Activated CD4-positive, CD25-positive, alpha-beta regulatory T cell (primary cell): ENCODE measurements around the gene B3GALNT2.
"Not testable (repeated sequence)": the region's sequence is repeated elsewhere in the genome, so short reads cannot be mapped to it uniquely, and the experiment has no call there.

ENCODE experiments used
- DNase-seq, 4 experiments: peaks; one replicate each; lab custom pipeline; 2025; lab: John Stamatoyannopoulos, UW

Gene B3GALNT2

GRCh38 chr1:235503403-235504121 is 690 bp downstream of the B3GALNT2 start:
- DNase-seq: no peak

DNA sequence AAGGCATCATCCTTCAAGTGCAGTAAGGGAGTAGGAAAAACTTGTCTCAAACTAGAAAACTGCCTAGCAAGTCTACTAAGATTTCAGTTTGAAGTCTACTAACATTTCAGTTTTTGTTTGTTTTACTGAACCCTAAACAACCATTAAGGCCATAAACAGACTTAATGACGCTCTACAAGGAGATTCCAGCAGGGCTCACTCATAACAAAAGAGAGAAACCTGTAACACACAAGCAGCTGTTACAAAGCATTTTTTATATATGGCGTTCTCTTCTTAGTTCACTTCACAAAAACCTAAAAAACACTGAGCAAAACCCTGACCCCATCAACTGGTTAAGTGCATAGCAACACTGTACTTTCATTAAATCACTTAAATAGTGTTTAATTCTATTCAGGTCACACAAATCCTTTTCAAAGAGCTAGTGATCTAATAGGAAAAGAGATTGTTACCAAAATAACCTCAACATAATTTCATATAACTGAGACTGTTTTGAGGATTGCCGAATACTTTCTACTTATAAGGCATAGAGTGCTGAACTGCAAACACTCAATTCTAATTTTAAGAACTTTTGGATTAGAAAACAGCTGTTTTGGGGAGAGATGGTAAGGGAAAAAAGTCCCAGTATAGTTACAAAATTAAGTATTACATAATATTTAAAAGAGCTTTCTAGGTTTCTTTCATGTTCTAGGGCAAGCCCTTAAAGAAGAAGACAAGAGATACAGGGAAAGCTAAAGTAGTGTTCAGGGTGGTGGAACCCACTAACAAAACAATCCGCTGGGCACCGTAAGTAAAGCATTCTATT is 1.4 kb downstream of the B3GALNT2 start:
- no peak for DNase-seq

GRCh38 chr1:235500971-235501540 is 3.2 kb downstream of the B3GALNT2 start:
- no peak for DNase-seq

GRCh38 chr1:235495551-235495950 is 8.7 kb downstream of the B3GALNT2 start:
- no peak for DNase-seq

GRCh38 chr1:235495030-235495429 is 9.2 kb downstream of the B3GALNT2 start:
- no peak for DNase-seq

DNA sequence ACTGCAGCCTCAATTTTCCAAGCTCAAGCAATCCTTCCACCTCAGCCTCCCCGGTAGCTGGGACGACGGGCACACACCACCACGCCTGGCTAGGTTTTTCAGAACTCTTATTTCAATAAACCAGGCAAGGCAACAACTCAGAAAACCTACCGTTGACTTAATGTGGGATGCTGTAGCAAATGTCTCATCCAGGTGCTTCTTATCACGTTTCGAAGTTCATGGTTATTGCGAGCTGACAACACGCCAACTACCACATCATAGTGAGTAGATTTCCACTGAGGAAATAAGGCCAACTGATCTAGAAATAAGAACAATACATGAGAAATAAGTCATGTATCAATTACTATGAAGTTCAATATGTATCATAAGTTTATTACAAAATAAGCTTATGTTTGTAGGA is 9.7 kb downstream of the B3GALNT2 start:
- no peak for DNase-seq

GRCh38 chr1:235491644-235492043 is 12.6 kb downstream of the B3GALNT2 start:
- no peak for DNase-seq

DNA sequence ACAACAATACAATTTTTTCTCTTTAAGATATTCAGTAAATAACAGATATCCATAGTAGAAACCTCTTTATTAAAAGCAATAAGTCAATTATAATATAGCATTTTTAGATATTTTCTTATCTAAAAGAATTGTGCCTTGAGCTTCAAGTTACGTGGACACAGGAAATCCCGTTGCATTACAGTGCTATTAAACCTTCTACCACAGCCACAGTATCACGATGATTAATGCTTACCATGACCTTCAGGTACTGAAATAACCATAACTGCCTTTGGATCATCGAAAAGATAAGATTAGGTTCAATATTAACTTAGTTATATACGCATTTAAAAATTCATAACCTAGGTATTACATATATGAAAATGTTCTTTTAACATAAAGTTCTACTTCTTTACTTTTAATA is 17.9 kb downstream of the B3GALNT2 start:
- no peak for DNase-seq

GRCh38 chr1:235485558-235485957 is 18.7 kb downstream of the B3GALNT2 start:
- DNase-seq: no peak

DNA sequence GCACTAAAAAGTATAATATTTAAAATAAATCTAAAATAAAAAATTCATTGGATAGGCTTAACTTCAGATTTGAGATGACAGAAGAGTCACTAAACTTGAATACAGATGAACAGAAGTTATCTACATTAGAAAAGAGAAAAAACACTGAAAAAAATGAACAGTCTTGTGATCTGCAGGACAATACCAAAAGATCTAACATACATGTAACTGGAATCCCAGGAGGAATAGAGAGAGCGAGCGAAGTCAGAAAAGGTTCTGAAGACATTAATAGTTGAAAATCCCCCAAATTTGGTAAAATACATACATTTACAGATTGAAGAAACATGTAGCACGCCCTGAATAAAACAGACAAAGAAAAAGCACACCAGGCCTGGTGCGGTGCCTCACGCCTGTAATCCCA is 21.2 kb downstream of the B3GALNT2 start:
- no peak for DNase-seq

DNA sequence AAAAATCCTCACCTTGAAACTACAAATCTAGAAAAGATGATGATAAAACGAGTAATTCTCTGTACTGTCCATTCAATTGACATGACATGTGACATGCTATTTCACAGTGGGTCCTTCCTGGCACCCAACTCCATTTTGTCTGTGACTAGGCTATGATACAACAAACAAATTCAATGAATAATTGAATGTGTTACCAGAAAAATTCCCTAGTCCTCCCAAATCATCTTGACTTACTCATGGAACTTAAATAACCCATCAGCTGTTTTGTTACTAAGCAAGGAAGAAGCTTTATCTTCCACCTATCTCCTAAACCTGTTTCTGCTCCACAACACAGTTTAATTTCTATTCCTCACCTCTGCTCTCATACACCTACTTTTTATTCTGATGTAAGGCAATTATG is 30.4 kb downstream of the B3GALNT2 start:
- no peak for DNase-seq

DNA sequence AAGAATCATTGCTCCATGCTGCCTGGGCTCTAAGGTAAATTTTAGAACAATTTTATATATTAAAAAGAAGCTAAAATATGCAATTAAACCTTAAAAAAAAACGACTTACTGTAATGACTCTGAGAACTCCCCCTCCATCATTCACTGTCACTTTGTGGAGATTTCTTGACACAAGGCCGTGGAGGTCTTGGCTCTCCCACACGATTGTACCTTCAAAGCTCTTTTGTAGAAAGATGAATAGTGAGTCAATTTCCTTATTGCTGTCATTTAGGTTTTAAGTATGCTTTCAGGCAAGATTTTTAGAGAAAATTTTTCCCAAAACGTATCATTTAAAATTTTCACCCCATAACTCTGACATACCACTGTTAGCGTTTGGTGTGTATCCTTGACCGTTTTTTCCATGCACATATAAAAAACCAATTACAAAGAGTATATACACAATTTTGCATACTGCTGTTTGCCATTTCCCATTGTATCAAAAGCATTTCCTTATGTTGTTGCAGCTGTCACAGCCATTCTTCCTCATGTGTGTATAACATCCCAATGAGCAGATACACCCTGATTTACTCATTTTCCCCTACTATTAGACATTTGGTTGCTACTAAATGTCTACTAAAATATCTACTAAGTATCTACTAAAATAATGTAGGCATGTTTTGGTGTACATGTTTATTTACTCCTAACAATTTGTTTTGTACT is 33.4 kb downstream of the B3GALNT2 start:
- no peak for DNase-seq

DNA sequence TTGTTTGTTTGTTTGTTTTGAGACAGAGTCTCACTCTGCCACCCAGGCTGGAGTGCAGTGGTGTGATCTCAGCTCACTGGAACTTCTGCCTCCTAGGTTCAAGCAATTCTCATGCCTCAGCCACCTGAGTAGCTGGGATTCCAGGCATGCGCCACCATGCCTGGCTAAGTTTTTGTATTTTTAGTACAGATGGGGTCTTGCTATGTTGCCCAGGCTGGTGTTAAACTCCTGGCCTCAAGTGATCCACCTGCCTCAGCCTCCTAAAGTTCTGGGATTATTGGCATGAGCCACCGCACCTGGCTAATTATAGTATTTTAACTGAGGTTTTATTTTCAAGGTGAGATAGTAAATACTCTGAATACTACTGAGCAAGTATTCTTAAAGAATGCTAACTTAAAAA is 34.4 kb downstream of the B3GALNT2 start:
- DNase-seq: not testable (repeated sequence)

GRCh38 chr1:235468970-235469369 is 35.3 kb downstream of the B3GALNT2 start:
- DNase-seq: no peak

GRCh38 chr1:235468004-235468403 is 36.2 kb downstream of the B3GALNT2 start:
- DNase-seq: no peak

DNA sequence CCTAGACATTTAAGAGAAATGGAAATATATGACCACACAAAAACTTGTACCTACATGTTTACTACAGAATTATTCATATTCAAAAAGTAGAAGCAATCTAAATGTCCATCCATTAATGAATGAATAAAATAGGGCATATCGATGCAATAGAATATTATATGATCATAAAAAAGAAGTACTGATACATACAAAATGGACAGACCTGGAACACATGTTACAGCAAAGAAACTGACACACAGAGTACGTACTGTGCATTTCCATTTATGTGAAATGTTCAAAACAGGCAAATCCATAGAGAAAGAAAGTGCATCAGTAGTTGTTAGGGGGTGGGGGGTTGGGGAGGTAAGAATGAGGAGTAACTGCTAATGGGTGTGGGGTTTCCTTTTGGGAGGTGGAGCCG is 39.2 kb downstream of the B3GALNT2 start:
- no peak for DNase-seq

DNA sequence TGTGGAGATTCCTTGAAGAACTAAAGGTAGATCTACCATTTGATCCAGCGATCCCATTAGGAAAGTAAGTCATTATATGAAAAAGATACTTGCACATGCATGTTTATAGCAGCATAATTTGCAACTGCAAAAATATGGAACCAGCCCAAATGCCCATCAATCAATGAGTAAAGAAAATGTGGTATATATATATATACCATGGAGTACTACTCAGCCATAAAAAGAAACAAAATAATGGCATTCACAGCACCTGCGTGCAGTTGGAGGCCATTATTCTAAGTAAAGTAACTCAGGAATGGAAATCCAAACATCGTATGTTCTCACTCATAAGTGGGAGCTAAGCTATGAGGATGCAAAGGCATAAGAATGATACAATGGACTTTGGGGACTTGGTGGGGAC is 41.4 kb downstream of the B3GALNT2 start:
- not testable (repeated sequence) for DNase-seq

- no peak for DNase-seq
Measured at GRCh38 chr1:235461954-235462353, 42.3 kb downstream of the B3GALNT2 start.

- no peak for DNase-seq
Measured at GRCh38 chr1:235460770-235461169, 43.5 kb downstream of the B3GALNT2 start.

DNA sequence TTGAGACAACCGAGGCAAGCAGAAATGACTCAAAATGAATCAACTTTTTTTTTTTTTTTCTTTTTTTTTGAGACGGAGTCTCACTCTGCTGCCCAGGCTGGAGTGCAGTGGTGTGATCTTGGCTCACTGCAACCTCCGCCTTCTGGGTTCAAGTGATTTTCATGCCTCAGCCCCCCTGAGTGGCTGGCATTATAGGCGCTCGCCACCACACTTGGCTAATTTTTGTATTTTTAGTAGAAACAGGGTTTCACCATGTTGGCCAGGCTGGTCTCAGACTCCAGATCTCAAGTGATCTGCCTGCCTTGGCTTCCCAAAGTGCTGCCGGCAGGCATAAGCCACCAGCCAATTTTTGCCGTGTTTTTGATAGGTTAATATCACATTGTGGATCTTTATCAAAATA is 46.4 kb downstream of the B3GALNT2 start:
- not testable (repeated sequence) for DNase-seq

DNA sequence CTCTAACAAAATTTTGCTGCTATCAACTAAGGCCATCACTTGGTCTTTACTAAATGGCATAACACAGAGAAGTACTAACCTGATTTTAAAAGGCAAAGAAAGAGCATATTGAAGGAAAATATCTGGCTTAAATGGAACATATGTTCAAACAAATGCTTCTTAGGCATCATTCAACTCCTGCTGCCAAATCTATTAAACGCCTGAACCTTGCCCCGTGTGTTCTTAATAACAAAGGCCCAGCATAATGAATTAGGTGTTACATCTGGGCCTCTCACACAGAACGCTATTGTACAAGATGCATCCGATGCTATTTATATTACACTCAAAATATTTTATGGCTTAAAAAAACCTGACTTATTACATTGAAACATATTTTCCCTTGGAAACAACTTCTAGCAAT is 48.4 kb downstream of the B3GALNT2 start:
- DNase-seq: no peak

DNA sequence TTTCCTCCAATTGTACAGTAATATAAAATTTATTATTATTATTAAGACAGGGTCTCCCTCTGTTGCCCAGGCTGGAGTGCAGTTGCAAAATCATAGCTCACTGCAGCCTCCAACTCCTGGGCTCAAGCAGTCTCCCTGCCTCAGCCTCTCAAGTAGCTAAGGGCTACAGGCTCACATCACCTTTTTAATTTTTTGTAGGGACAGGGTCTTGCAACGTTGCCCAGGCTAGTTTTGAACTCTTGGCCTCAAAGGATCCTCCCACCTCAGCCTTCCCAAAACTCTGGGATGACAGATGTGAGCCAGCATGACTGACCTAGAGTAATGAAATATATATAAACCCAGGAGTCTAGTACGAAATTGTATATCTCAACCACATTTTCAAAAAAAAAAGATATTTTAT is 49.2 kb downstream of the B3GALNT2 start:
- no peak for DNase-seq

- no peak for DNase-seq
Measured at GRCh38 chr1:235454021-235454420, 50.2 kb downstream of the B3GALNT2 start.
